Pancreas (tissue), 10 donors: ENCODE results near the gene HLF. TPM values are rescaled to one million over a fixed set of nuclear protein-coding genes. Genes with fewer than 3 reads are reported as not detected.

ENCODE experiments used
- ATAC-seq, 4 donors: fragments of 200-7000 bp; cut with Tn5 transposase; one replicate each; pipeline versions ENCODE4 v1.8.0 to v1.9.1; 2020; ENCODE audit warnings: mild to moderate bottlenecking in 4 of 4, moderate library complexity in 4 of 4
- DNase-seq, 6 donors: peaks; one replicate each; pipeline ENCODE4 v3.0.0-alpha.2; 2020
- FAIRE-seq: peaks from 2 replicates; lab custom pipeline; 2012; peaks lifted over from hg19 to GRCh38; lab: Jason Lieb, UNC
- H3K27ac ChIP-seq, 4 donors: fragments of 200-600 bp; sonication (generic); 1 replicate in 3 of 4; 2 replicates in 1 of 4; pipeline versions ENCODE4 v1.5.0 to v1.8.0; 2020
- H3K27me3 ChIP-seq, 4 donors: fragments of 200-600 bp; one replicate each; pipeline ENCODE4 v1.8.0; 2021
- H3K36me3 ChIP-seq, 3 donors: fragments of 200-600 bp; sonication (generic) in 1 of 3; one replicate each; pipeline versions ENCODE4 v1.5.0 to v1.8.0; 2020 to 2021
- H3K4me1 ChIP-seq, 3 donors: fragments of 200-600 bp; one replicate each; pipeline ENCODE4 v1.8.0; 2021
- H3K4me3 ChIP-seq, 4 donors: fragments of 200-600 bp; sonication (generic) in 2 of 4; one replicate each; pipeline versions ENCODE4 v1.5.0 to v1.8.0; 2020 to 2021
- H3K9me3 ChIP-seq, 4 donors: fragments of 200-600 bp; one replicate each; pipeline ENCODE4 v1.8.0; 2021
- CTCF ChIP-seq, 4 donors: fragments of 200-600 bp; sonication (generic) in 3 of 4; IDR thresholded peaks; one replicate each; pipeline versions ENCODE4 v1.5.0 to v1.8.0; 2021; ENCODE audit warnings: antibody characterized with exemption in 4 of 4
- WGBS, 2 donors: extraction: QIAGEN DNeasy Blood & Tissue Kit; methylation state at CpG; one replicate each; pipeline ENCODE4 v1.1.7; 2013; 5-methylcytosine and 5-hydroxymethylcytosine counted together
- intact Hi-C, 3 donors: fragments of 100-400 bp; cut with DNase I; formaldehyde crosslinking; loops; one replicate each; pipeline versions ENCODE4 v1.11.1 to v1.14.2; 2022
- polyA plus RNA-seq, 2 donors: library from polyadenylated mRNA; stranded (reverse); fragments of 200-250 nt; gene quantifications; one replicate each; pipeline ENCODE4 v1.2.3, GENCODE V29; 2013
- total RNA-seq, 6 donors: library from RNA; stranded (reverse); fragmentation: NEBNext Ultra II Directional in 4 of 6; extraction: Animal tissue kit (Norgen Biotek cat#: 25700) in 4 of 6; gene quantifications; one replicate each; pipeline versions ENCODE4 v1.2.1 to v1.2.4, GENCODE V29; 2021 to 2023
- donor health status: healthy with polysubstance abuse.
- donor health status: DM: no; HTN: no; CAD: no; lungs with moderate emphysema.
- donor health status: DM: no; HTN: no; CAD: no.
- donor health status: control.
- donor health status: control.
- donor health status: Bipolar disorder and iron deficiency.
- donor health status: DM: yes; HTN: yes; CAD: no.
- donor health status: DM: no; HTN: no; CAD: no.
- donor health status: DM: no; HTN: no; CAD: no.
- donor health status: DM: yes; HTN: yes; CAD: no.

HLF gene
- total and polyA plus RNA-seq, 8 donors, result 1.2 to 4.6 (median 2.2) TPM

- FAIRE-seq (no peak), ATAC-seq (no peak), DNase-seq (no peak)
- intact Hi-C loops, result no loop called here
- no peak overlapping the region for H3K27ac ChIP-seq
- no peaks in the 10 kb centered on the region for H3K9me3 ChIP-seq
- H3K4me3 ChIP-seq, result no peak overlapping the region
- H3K27me3 ChIP-seq, result no peaks in the 10 kb centered on the region
- H3K4me1 ChIP-seq, result no peaks in the 10 kb centered on the region
- no peaks in the 10 kb centered on the region for H3K36me3 ChIP-seq
- no peak for TF ChIP-seq CTCF (IDR thresholded peaks at IDR 0.05)
- 82 to 89% methylated on average over 5 of the region's 5 CpGs for WGBS, 2 donors
Observed at GRCh38 chr17:55319933-55320593, 55.3 kb downstream of the HLF start.

- intact Hi-C loops, result no loop called here
- Histone ChIP-seq H3K27ac (no peak overlapping the region), H3K36me3 (no peaks in the 10 kb centered on the region), H3K4me3 (no peak overlapping the region), H3K4me1 (no peaks in the 10 kb centered on the region), H3K27me3 (no peaks in the 10 kb centered on the region), H3K9me3 (no peaks in the 10 kb centered on the region)
- no peak for TF ChIP-seq CTCF (IDR thresholded peaks at IDR 0.05)
- DNase-seq (no peak), ATAC-seq (no peak), FAIRE-seq (no peak)
- 94 to 95% methylated on average over 23 of the region's 23 CpGs for WGBS, 2 donors
Observed at GRCh38 chr17:55320594-55321426, 56.0 kb downstream of the HLF start.

GRCh38 chr17:55321427-55322060 lies 56.8 kb downstream of the HLF start:
- H3K27me3 ChIP-seq, result no peaks in the 10 kb centered on the region
- no peak for TF ChIP-seq CTCF (IDR thresholded peaks at IDR 0.05)
- no peaks in the 10 kb centered on the region for H3K9me3 ChIP-seq
- intact Hi-C loops, result no loop called here
- WGBS, 2 donors, result 51 to 59% methylated on average over 6 of the region's 6 CpGs
- no peak for DNase-seq
- no peaks in the 10 kb centered on the region for H3K36me3 ChIP-seq
- no peak overlapping the region for H3K4me3 ChIP-seq
- no peak overlapping the region for H3K27ac ChIP-seq
- ATAC-seq, result no peak
- no peaks in the 10 kb centered on the region for H3K4me1 ChIP-seq
- FAIRE-seq, result no peak

DNA sequence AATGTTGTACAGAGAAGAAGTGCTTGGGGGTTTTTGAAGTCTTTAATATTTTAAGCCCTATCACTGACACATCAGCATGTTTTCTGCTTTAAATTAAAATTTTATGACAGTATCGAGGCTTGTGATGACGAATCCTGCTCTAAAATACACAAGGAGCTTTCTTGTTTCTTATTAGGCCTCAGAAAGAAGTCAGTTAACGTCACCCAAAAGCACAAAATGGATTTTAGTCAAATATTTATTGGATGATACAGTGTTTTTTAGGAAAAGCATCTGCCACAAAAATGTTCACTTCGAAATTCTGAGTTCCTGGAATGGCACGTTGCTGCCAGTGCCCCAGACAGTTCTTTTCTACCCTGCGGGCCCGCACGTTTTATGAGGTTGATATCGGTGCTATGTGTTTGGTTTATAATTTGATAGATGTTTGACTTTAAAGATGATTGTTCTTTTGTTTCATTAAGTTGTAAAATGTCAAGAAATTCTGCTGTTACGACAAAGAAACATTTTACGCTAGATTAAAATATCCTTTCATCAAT lies 57.8 kb downstream of the HLF start:
- Histone ChIP-seq H3K27me3 (no peaks in the 10 kb centered on the region), H3K36me3 (no peaks in the 10 kb centered on the region), H3K9me3 (no peaks in the 10 kb centered on the region)

More for the DNA sequence above, 57.8 kb downstream of the HLF start:
- Histone ChIP-seq H3K27ac (no peak overlapping the region), H3K4me1 (no peaks in the 10 kb centered on the region), H3K4me3 (no peak overlapping the region)
- WGBS, 2 donors, result 93 to 95% methylated on average over 11 of the region's 11 CpGs
- no peak for TF ChIP-seq CTCF (IDR thresholded peaks at IDR 0.05)
- no peak for ATAC-seq
- FAIRE-seq, result no peak
- no peak for DNase-seq
- intact Hi-C loops, result no loop called here
